Transverse colon (tissue), 4 donors: ENCODE results near the gene ARPIN. TPM values are rescaled to one million over a fixed set of nuclear protein-coding genes. Genes with fewer than 3 reads are reported as not detected.
"Not testable (repeated sequence)": the region's sequence is repeated elsewhere in the genome, so short reads cannot be mapped to it uniquely, and the experiment has no call there.

Source experiments
- DNase-seq: peaks from one replicate; pipeline ENCODE4 v3.0.0-alpha.2; 2019
- H3K27ac ChIP-seq, 4 donors: fragments of 200-600 bp; sonication (generic); 2 replicates each; pipeline ENCODE4 v1.5.1; 2016 to 2018; ENCODE audit warnings: inconsistent platforms in 4 of 4
- H3K27me3 ChIP-seq: fragments of 200-600 bp; sonication (generic); 2 replicates; pipeline ENCODE4 v1.5.1; 2017; ENCODE audit warnings: inconsistent platforms
- H3K36me3 ChIP-seq, 4 donors: fragments of 200-600 bp; sonication (generic); 2 replicates each; pipeline ENCODE4 v1.5.1; 2017 to 2019; ENCODE audit warnings: inconsistent platforms in 4 of 4
- H3K4me1 ChIP-seq, 4 donors: fragments of 200-600 bp; sonication (generic); 2 replicates each; pipeline ENCODE4 v1.5.1; 2017 to 2020; ENCODE audit warnings: inconsistent platforms in 4 of 4
- H3K4me3 ChIP-seq, 4 donors: fragments of 200-600 bp; sonication (generic); 1 replicate in 1 of 4; 2 replicates in 3 of 4; pipeline versions ENCODE4 v1.5.1 to v1.6.1; 2017 to 2019; ENCODE audit warnings: inconsistent platforms in 4 of 4
- H3K9me3 ChIP-seq, 2 donors: fragments of 200-600 bp; sonication (generic); 2 replicates each; pipeline ENCODE4 v1.5.1; 2017 to 2019; ENCODE audit warnings: inconsistent platforms in 2 of 2
- EP300 ChIP-seq: sonication (generic); formaldehyde crosslinking; IDR thresholded peaks from one replicate; pipeline ENCODE4 v1.6.1; 2017; ENCODE audit warnings: antibody characterized with exemption, low read depth
- POLR2A ChIP-seq: fragments of 450-650 bp; IDR thresholded peaks from one replicate; pipeline ENCODE4 v1.6.1; 2016; ENCODE audit warnings: antibody characterized with exemption, mild to moderate bottlenecking, moderate library complexity
- POLR2AphosphoS5 ChIP-seq, 3 donors: sonication (generic); formaldehyde crosslinking; IDR thresholded peaks; one replicate each; pipeline ENCODE4 v1.6.1; 2016; ENCODE audit warnings: antibody characterized with exemption in 3 of 3
- WGBS, 2 donors: methylation state at CpG; one replicate each; pipeline ENCODE4 v1.1.5; 2018; ENCODE audit warnings: low coverage in 1 of 2; 5-methylcytosine and 5-hydroxymethylcytosine counted together
- in situ Hi-C, 4 donors: fragments of 200-750 bp; cut with MboI; loops; one replicate each; pipeline versions ENCODE4 v1.15.0 to v1.15.1; 2017; ENCODE audit warnings: low sequenced_read_pairs in 3 of 4, low pct_ligation_motif_present in 1 of 4, low pct_unique_long_range_greater_than_20kb in 1 of 4
- intact Hi-C: fragments of 100-400 bp; cut with DNase I; formaldehyde crosslinking; loops from one replicate; pipeline ENCODE4 v1.15.1; 2023; ENCODE audit warnings: low total_unique reads
- total RNA-seq, 4 donors: library from RNA; depleted of rRNA; stranded (reverse); fragments of >200 nt; gene quantifications; one replicate each; pipeline ENCODE4 v1.1.0, GENCODE V29; 2016
- TF ChIP-seq, protein P1 (sequence below), 5 experiments: fragments of 200-600 bp in 3 of 5; fragments of 450-650 bp in 2 of 5; sonication (generic) in 3 of 5; IDR thresholded peaks; 1 replicate in 2 of 5; 2 replicates in 3 of 5; pipeline ENCODE4 v1.5.1; 2016 to 2017; ENCODE audit warnings: antibody characterized with exemption in 5 of 5, inconsistent platforms in 3 of 5, mild to moderate bottlenecking in 2 of 5, moderate library complexity in 1 of 5

The ARPIN gene
- total RNA-seq, 4 donors from 2014 or later = 24.1 to 48.6 (median 37.6) TPM

DNA sequence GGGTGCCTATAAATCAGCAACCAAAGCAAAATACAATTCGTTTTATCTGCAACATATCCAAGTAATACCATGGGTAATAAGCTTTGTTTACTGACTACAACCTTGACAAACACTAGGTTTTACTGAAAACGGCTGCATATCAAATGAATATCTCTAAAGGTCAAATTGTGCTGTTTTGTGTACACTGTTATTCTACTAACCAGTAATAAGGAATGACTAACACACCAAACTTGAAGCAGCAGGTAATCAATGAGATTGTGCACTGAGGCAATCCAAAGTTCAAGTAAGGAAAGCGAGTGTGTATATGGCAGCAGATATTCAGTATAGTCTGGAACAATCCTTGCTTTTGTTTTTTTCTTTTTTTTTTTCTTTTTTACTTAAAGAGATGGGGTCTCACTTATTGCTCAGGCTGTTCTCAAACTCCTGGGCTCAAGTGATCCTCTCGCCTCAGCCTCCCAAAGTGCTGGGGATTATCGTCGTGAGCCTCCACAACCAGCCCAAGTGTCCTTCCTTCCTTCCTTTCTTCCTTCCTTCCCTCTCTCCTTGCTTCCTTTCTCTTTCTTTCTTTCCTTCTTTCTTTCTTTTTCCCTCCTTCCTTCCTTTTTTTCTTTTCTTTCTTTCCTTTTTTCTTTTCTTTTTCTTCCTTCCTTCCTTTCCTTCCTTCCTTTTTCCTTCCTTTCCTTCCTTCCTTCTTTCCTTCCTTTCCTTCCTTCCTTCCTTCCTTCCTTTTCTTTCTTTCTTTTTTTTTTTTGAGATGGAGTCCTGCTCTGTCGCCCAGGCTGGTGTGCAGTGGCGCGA, 53.9 kb downstream of the ARPIN start:
- Histone ChIP-seq H3K9me3 (no peaks in the 10 kb centered on the region), H3K4me3 (no peak overlapping the region), H3K4me1 (peaks cover 0 to 58% (median 35%) of the 10 kb centered on the region in 4 donors), H3K27me3 (no peaks in the 10 kb centered on the region), H3K27ac (peak overlapping the region; percentile 77 to 90 (median 84)), H3K36me3 (no peaks in the 10 kb centered on the region)
- in situ Hi-C loops (no loop called here), intact Hi-C loops (no loop called here)
- 72 to 75% methylated on average over 7 to 9 of the region's 9 CpGs for WGBS, 2 donors
- TF ChIP-seq POLR2AphosphoS5 (IDR thresholded peaks at IDR 0.05) = peak in 1 of 3 donors; percentile 57
- TF ChIP-seq EP300 = no peak
- DNase-seq = no peak

DNA sequence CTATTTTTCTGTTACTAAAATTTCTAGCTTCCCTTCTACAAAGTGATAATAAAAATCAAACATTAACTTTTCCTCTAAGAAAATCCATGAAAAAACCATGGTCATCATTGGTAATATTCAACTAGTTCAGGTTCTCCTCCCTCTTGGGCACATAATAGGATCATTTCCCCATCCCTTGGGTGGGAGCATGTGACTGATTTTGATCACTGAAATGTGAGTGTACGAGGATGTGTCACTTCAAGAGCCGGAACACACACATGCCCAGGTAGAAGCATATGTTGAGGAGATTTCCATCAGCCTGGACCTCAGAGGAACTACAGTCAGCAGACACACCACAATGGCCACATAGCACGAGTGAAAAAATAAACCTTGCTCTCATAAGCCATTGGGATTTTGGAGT, 55.1 kb downstream of the ARPIN start:
- H3K27me3 ChIP-seq = no peaks in the 10 kb centered on the region
- WGBS, 2 donors = 59% methylated on average over 3 of the region's 3 CpGs; no CpG with 5 or more reads in 1 of the 2 donors
- H3K4me3 ChIP-seq = no peak overlapping the region
- intact Hi-C loops (no loop called here), in situ Hi-C loops (no loop called here)
- TF ChIP-seq, protein P1, sequence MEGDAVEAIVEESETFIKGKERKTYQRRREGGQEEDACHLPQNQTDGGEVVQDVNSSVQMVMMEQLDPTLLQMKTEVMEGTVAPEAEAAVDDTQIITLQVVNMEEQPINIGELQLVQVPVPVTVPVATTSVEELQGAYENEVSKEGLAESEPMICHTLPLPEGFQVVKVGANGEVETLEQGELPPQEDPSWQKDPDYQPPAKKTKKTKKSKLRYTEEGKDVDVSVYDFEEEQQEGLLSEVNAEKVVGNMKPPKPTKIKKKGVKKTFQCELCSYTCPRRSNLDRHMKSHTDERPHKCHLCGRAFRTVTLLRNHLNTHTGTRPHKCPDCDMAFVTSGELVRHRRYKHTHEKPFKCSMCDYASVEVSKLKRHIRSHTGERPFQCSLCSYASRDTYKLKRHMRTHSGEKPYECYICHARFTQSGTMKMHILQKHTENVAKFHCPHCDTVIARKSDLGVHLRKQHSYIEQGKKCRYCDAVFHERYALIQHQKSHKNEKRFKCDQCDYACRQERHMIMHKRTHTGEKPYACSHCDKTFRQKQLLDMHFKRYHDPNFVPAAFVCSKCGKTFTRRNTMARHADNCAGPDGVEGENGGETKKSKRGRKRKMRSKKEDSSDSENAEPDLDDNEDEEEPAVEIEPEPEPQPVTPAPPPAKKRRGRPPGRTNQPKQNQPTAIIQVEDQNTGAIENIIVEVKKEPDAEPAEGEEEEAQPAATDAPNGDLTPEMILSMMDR (IDR thresholded peaks at IDR 0.05) = no peak
- TF ChIP-seq POLR2AphosphoS5 (IDR thresholded peaks at IDR 0.05) (peak; percentile 51 to 84 (median 53)), EP300 (no peak), POLR2A (peak; percentile 33)
- no peaks in the 10 kb centered on the region for H3K9me3 ChIP-seq
- peak overlapping the region; percentile 77 to 90 (median 84) for H3K27ac ChIP-seq
- DNase-seq = peak; percentile 72
- no peaks in the 10 kb centered on the region for H3K36me3 ChIP-seq
- peaks cover 3 to 52% (median 31%) of the 10 kb centered on the region in 4 donors for H3K4me1 ChIP-seq

GRCh38 chr15:89855948-89856347, 56.8 kb downstream of the ARPIN start:
- no peaks in the 10 kb centered on the region for H3K36me3 ChIP-seq
- WGBS, 2 donors = 88 to 100% methylated on average over 2 to 3 of the region's 3 CpGs

DNA sequence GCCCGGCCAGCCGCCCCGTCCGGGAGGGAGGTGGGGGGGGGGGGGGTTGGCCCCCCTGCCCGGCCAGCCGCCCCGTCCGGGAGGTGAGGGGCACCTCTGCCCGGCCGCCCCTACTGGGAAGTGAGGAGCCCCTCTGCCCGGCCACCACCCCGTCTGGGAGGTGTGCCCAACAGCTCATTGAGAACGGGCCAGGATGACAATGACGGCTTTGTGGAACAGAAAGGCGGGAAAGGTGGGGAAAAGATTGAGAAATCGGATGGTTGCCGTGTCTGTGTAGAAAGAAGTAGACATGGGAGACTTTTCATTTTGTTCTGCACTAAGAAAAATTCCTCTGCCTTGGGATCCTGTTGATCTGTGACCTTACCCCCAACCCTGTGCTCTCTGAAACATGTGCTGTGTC, 57.9 kb downstream of the ARPIN start:
- in situ Hi-C loops, H3K4me3 ChIP-seq, H3K27me3 ChIP-seq, H3K9me3 ChIP-seq, H3K27ac ChIP-seq, DNase-seq, H3K36me3 ChIP-seq, intact Hi-C loops: not testable (repeated sequence)
- H3K4me1 ChIP-seq = peaks cover under 1 to 58% (median 24%) of the 10 kb centered on the region in 4 donors
- WGBS, 2 donors = 90% methylated on average over 12 of the region's 17 CpGs; no CpG with 5 or more reads in 1 of the 2 donors

More at GRCh38 chr15:89855948-89856347, 56.8 kb downstream of the ARPIN start:
- in situ Hi-C loops (no loop called here), intact Hi-C loops (no loop called here)
- no peaks in the 10 kb centered on the region for H3K9me3 ChIP-seq
- DNase-seq = no peak
- H3K4me1 ChIP-seq = peaks cover 3 to 58% (median 26%) of the 10 kb centered on the region in 4 donors
- no peaks in the 10 kb centered on the region for H3K27me3 ChIP-seq
- peak overlapping the region; percentile 30 to 88 (median 62) for H3K27ac ChIP-seq
- no peak for TF ChIP-seq EP300
- TF ChIP-seq POLR2AphosphoS5 (IDR thresholded peaks at IDR 0.05) = no peak
- TF ChIP-seq POLR2A = no peak
- TF ChIP-seq, protein P1 (IDR thresholded peaks at IDR 0.05) = no peak
- H3K4me3 ChIP-seq = no peak overlapping the region

DNA sequence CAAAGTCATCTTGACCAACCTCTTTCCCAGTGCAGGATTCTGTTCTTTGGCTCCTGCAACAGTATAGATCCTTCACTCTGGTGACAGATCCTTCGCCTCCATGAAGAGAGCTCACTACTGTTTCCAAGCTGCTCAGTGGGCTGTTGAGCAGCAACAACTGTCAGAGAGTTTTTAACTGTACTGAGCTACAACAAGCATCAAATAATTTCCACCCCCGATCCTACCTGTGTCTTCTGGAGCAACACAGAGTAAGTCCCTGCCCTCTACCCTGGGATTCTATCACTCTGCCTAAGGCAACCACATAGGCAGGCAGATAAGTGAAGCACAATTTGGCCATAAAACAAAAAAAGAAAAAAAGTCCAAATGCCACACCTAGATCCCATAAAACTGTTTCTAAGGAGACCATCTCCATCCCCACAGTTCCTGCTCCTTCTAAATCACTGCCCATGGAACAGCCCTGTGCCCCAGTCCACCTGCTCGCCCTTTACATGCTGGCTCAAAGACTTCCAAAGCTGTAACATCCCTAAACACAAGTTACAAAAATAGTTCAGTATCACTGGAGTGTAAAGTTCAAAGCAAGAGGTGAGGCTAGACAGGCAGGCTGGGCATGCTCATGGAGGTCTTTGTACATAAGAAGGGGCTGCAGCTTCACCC, 60.3 kb downstream of the ARPIN start:
- peak overlapping the region; percentile 69 to 81 (median 76) for H3K27ac ChIP-seq
- no peaks in the 10 kb centered on the region for H3K27me3 ChIP-seq
- 62 to 72% methylated on average over 2 to 3 of the region's 3 CpGs for WGBS, 2 donors

More for the DNA sequence above, 60.3 kb downstream of the ARPIN start:
- Histone ChIP-seq H3K4me1 (peaks cover 3 to 70% (median 30%) of the 10 kb centered on the region in 4 donors), H3K36me3 (peaks cover 0 to 6% (median 0%) of the 10 kb centered on the region in 4 donors), H3K4me3 (peak overlapping the region in 2 of 4 donors; percentile 9 to 18), H3K9me3 (no peaks in the 10 kb centered on the region)
- intact Hi-C loops = no loop called here
- peak; percentile 45 for DNase-seq
- in situ Hi-C loops = no loop called here
- peak; percentile 35 for TF ChIP-seq POLR2A
- TF ChIP-seq, protein P1 (IDR thresholded peaks at IDR 0.05) = no peak
- TF ChIP-seq EP300 = no peak
- peak in 2 of 3 donors; percentile 16 to 41 for TF ChIP-seq POLR2AphosphoS5 (IDR thresholded peaks at IDR 0.05)
